Loucy (cell line): Measurements from ENCODE around the gene NOTCH2NLA.
"Not testable (repeated sequence)": the region's sequence is repeated elsewhere in the genome, so short reads cannot be mapped to it uniquely, and the experiment has no call there.

Experiments
- H2AFZ ChIP-seq: fragments of 200-600 bp; sonication (generic); 2 replicates; pipeline ENCODE4 v1.6.0; 2016; ENCODE audit warnings: antibody characterized with exemption, mild to moderate bottlenecking, low read length, moderate library complexity
- H3F3A ChIP-seq: fragments of 200-600 bp; 2 replicates; pipeline ENCODE4 v1.6.0; 2016; ENCODE audit warnings: antibody characterized with exemption, low read depth, mild to moderate bottlenecking
- H3K27me3 ChIP-seq: fragments of 200-600 bp; sonication (generic); 2 replicates; pipeline ENCODE4 v1.6.1; 2014; ENCODE audit warnings: low read length, mild to moderate bottlenecking; ENCODE audit not compliant: insufficient read depth, poor library complexity, severe bottlenecking
- H3K36me3 ChIP-seq: fragments of 200-600 bp; sonication (generic); 2 replicates; pipeline ENCODE4 v1.6.1; 2016; ENCODE audit warnings: low read length; ENCODE audit not compliant: insufficient read depth
- H3K4me1 ChIP-seq: fragments of 200-600 bp; sonication (generic); 2 replicates; pipeline ENCODE4 v1.5.1; 2014; ENCODE audit warnings: low read length, mild to moderate bottlenecking; ENCODE audit not compliant: insufficient read depth, poor library complexity, severe bottlenecking
- H3K4me2 ChIP-seq: fragments of 200-600 bp; sonication (generic); 2 replicates; pipeline ENCODE4 v1.6.0; 2014; ENCODE audit warnings: antibody characterized with exemption, low read length, low read depth, mild to moderate bottlenecking; ENCODE audit not compliant: poor library complexity, severe bottlenecking
- H3K4me3 ChIP-seq: fragments of 200-600 bp; sonication (generic); 2 replicates; pipeline ENCODE4 v1.5.1; 2014; ENCODE audit warnings: low read length, mild to moderate bottlenecking, mixed read lengths; ENCODE audit not compliant: poor library complexity, severe bottlenecking
- H3K79me2 ChIP-seq: fragments of 200-600 bp; sonication (generic); 2 replicates; pipeline ENCODE4 v1.6.1; 2014; ENCODE audit warnings: low read length; ENCODE audit not compliant: insufficient read depth
- H3K9ac ChIP-seq: fragments of 200-600 bp; sonication (generic); 2 replicates; pipeline ENCODE4 v1.6.0; 2014; ENCODE audit warnings: mild to moderate bottlenecking, low read depth, low read length, moderate library complexity; ENCODE audit not compliant: poor library complexity, severe bottlenecking
- H3K9me2 ChIP-seq: fragments of 200-600 bp; sonication (generic); replicated peaks from 2 replicates; pipeline ENCODE4 v1.6.1; 2016; ENCODE audit warnings: low read depth, low read length, mixed read lengths
- H3K9me3 ChIP-seq: fragments of 200-600 bp; sonication (generic); 2 replicates; pipeline ENCODE4 v1.6.1; 2014; ENCODE audit warnings: mild to moderate bottlenecking, antibody characterized with exemption, low read length, low read depth; ENCODE audit not compliant: insufficient read depth
- H4K20me1 ChIP-seq: fragments of 200-600 bp; sonication (generic); 2 replicates; pipeline ENCODE4 v1.6.0; 2014; ENCODE audit warnings: antibody characterized with exemption, low read length, mild to moderate bottlenecking; ENCODE audit not compliant: insufficient read depth, poor library complexity, severe bottlenecking

The NOTCH2NLA gene

DNA sequence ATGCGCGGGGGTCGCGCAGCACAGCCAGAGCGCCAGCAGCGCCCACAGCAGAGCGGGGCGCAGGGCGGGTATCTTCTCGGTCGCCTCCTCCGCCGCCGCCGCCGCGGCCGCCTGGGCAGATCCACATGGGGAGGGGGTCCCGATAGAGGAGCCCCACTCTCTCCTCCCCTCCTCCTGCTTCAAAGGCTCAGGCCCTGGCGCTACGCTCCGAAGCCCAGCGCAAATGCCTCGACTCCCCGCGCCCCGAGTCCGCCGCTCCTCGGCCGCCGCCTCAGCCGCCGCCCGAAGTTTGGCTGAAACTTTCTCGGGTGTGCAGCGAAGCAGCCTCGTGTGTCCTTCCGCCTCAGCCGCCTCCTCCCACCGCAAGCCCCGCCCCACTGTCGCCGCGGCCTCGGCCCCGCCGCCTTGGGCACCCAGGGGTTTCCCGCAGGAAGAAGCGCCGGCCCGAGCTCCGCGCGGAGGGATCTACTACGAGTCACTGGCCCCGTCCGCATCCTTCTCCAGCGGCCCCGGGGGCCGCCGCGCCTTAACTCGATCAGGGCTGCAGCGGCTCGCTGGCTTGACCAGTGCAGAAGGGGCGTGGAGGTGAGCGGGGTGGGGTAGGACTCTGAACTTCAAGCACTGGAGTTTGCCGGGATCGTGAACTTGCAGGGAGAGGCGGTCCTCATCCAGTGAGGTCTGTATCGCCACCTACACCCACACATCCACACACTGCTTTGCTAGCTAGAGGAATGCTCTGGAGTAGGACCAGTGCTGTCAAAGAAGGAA, at the start of gene NOTCH2NLA:
NOTCH2NLA (minus strand) TSS at position 312 of the 768 bp plus-strand sequence. CDS start 39,684 bp downstream, outside the sequence.
- H2AFZ ChIP-seq, H3K9me2 ChIP-seq: not testable (repeated sequence)
- H3K9ac ChIP-seq = peak within 1 kb of the TSS; percentile 68

DNA sequence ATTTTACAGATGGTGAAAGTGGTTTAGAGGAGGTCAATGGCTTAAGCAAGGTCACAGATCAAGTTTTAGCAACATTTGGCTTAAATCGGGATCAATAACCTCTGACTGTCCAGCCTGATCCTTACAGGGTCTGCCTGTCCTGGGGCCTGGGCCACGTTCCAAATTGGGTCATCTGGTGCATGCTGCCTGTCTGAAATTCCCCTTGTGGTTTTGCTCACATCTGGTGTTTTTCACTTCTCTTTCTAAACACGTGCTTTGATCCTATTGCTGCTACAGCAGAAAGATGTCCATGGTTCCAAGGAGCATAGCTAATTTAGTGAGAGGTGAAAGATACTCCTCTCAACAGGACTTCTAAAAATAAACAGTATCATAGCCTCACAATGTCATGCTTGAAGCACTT, 49.5 kb upstream of the NOTCH2NLA start:
- H3K4me1 ChIP-seq, H3K9me2 ChIP-seq, H3K9me3 ChIP-seq, H3K27me3 ChIP-seq, H2AFZ ChIP-seq, H3K9ac ChIP-seq, H3K79me2 ChIP-seq, H4K20me1 ChIP-seq, H3F3A ChIP-seq, H3K4me3 ChIP-seq, H3K36me3 ChIP-seq, H3K4me2 ChIP-seq: not testable (repeated sequence)

More for the DNA sequence above, at the start of gene NOTCH2NLA:
- H3F3A ChIP-seq, H3K4me2 ChIP-seq, H3K9me3 ChIP-seq, H3K27me3 ChIP-seq, H3K79me2 ChIP-seq, H3K4me1 ChIP-seq, H3K36me3 ChIP-seq, H4K20me1 ChIP-seq: not testable (repeated sequence)
- peak within 1 kb of the TSS; percentile 71 for H3K4me3 ChIP-seq

DNA sequence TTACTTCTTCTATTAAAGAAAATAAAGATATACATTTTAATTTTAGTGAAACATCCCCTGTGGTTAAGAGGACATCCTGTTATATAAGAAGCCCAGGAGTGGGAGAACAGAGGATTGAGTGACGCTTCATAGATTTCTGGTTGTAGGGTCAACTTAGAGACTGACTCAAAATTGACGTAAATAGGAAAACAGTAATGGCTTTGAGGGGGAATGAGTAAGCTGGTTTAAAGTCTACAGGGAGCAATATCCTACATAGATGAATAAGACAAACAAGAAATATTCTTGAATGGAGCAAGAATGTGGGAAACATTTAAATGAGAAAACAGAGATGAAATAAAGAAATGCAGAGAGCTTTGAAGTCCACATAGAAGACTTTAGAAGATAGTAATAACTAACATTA, 48.3 kb upstream of the NOTCH2NLA start:
- H3K4me2 ChIP-seq, H3K9ac ChIP-seq, H3K27me3 ChIP-seq, H4K20me1 ChIP-seq, H3K9me3 ChIP-seq, H3K9me2 ChIP-seq, H2AFZ ChIP-seq, H3K79me2 ChIP-seq, H3K36me3 ChIP-seq, H3K4me1 ChIP-seq, H3K4me3 ChIP-seq, H3F3A ChIP-seq: not testable (repeated sequence)

DNA sequence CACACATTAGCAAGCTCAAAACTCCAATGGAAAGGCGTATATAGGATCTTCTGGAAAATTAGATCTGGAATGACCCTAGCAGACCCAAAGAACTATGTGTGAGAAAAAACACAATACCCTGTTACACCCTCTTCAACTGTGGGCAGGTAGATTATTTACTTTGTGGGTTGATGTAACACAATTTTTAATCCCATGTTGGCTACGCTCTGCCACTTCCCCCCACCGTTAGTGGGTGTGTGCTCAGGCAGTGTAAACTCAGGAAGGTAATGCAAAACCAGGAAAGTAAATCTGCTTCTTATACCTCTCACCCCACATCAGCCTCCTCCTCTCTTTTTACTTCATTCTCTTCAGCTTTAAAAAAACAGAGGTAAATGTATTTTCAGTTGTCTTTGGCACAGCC, 45.3 kb upstream of the NOTCH2NLA start:
- H3K4me3 ChIP-seq, H3K9me3 ChIP-seq, H2AFZ ChIP-seq, H3K4me1 ChIP-seq, H3F3A ChIP-seq, H4K20me1 ChIP-seq, H3K4me2 ChIP-seq, H3K27me3 ChIP-seq, H3K9me2 ChIP-seq, H3K79me2 ChIP-seq, H3K9ac ChIP-seq, H3K36me3 ChIP-seq: not testable (repeated sequence)

DNA sequence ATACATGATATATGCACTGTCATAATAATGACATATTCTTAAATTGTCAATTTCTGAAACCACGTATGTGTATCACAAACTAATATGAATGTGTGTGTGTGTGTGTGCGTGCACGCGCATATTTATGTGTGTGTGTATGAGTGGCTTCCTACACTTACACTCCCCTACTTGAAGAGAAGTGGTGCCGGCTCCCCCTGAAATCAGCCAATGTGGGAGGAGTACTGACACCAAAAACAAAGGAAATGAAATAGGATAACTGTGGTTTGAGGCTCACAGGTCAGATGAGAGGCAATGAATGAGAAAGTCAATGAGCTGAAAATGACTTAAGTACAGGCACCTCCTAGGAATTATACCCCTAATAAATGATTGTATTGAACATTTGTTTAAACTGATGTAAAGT, 44.4 kb upstream of the NOTCH2NLA start:
- H3F3A ChIP-seq, H4K20me1 ChIP-seq, H3K4me2 ChIP-seq, H3K9me3 ChIP-seq, H3K79me2 ChIP-seq, H3K4me3 ChIP-seq, H3K27me3 ChIP-seq, H3K9ac ChIP-seq, H3K4me1 ChIP-seq, H3K36me3 ChIP-seq, H2AFZ ChIP-seq, H3K9me2 ChIP-seq: not testable (repeated sequence)

DNA sequence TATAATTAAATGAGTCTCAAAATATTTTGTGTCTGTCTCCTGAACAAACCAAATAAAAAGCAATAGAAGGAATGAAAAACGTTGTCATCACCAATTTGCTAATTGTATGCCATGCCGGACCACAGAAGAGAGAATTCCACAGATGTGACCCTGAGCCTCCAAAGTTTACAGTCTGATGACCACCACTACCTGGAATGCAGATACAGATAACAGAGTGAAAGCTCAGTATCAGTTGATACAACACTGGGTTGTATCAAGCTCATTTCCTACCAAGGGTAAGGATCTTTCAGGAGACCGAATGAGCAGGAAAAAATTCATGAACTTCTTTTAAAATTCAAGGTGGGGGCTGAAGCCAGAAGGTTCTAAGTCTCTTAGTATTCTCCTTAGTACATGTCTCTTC, 43.9 kb upstream of the NOTCH2NLA start:
- not testable (repeated sequence) for H3K4me3 ChIP-seq, H4K20me1 ChIP-seq, H3K79me2 ChIP-seq, H3K9me3 ChIP-seq, H3K4me1 ChIP-seq, H3K4me2 ChIP-seq, H3K9ac ChIP-seq, H3K36me3 ChIP-seq, H3K9me2 ChIP-seq, H2AFZ ChIP-seq, H3K27me3 ChIP-seq, H3F3A ChIP-seq

DNA sequence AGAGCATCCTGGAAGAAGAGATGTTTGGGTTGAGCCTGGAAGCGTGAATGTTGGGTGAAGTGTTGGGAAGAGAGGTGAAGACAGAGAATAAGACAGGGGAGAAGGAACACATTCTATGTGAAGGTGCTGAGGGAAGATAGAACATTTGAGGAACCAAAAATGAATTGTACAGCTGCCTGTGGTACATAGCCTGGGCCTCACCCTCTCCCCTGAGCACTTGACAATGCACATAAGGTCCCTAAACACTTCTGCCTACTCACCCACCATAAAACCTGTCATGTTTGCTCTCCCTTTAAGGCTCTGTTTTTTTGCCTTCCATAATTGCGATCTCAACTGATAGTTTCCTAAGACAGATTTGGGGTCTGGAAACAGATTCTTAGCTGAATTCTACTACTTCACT, 43.2 kb upstream of the NOTCH2NLA start:
- H3K79me2 ChIP-seq, H4K20me1 ChIP-seq, H3K4me3 ChIP-seq, H3K9ac ChIP-seq, H3K9me3 ChIP-seq, H2AFZ ChIP-seq, H3K9me2 ChIP-seq, H3K27me3 ChIP-seq, H3K4me2 ChIP-seq, H3K4me1 ChIP-seq, H3K36me3 ChIP-seq, H3F3A ChIP-seq: not testable (repeated sequence)
